Stimulated activated CD4-positive, alpha-beta T cell treated with anti-CD3 and anti-CD28 coated beads, Interleukin-1b, Interleukin-23, amount 100 ng/mL, for 48 hours (primary cell): ENCODE data around the gene PDIK1L.

ENCODE experiments used
- DNase-seq: peaks from one replicate; pipeline ENCODE4 v3.0.0-alpha.2; 2020

Gene PDIK1L

GRCh38 chr1:26124418-26125331 is 13.1 kb downstream of the PDIK1L start:
- DNase-seq, result no peak

- no peak for DNase-seq
Measured at GRCh38 chr1:26125382-26125781, 13.8 kb downstream of the PDIK1L start.

DNA sequence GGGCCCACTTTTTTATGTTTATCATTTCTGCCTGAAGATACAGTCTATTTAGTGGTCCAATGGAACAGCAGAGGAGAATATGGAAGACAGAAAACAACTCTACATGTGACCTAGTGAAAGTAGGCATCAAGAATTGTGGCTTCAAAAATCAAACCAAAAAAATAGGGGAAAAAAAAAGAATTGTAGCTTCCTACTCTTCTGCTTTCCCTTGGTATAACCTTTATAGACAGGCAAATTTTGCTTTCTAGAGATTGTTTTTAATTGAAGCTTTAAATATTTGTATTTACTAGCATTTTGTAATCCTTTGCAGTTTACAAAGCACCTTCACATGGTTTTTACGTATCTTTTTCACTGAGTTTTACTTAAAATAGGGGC is 14.3 kb downstream of the PDIK1L start:
- DNase-seq, result no peak

DNA sequence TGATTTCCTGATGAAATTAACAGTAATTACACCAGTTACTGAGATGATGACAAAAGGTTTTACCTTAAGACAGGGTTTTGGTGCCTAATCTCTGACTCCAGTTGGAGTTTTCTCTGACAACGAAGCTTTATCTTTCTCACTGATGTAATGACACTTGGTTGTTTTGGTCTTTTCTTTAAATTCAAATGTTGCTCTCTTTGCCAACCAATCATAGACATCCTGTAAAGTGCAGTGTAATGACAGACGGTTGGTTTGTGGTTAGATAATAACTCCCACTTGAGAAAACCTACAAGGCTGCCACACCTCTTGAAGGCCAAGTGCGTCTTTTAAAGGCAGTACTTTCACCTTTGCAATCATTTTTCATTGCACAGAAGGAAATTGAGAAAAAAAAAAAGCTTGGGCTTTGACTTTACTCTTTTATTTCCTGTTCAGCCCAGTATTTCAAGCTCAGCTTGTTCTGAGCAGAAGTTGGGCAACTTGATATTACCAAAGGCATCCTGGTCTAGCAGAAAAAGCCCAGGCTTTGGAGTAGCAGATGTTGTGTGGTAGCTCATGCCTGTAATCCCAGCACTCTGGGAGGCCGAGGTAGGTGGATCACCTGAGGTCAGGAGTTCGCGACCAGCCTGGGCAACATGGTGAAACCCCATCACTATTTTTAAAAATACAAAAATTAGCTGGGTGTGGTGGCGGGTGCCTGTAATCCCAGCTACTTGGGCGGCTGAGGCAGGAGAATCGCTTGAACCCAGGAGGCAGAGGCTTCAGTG is 14.9 kb downstream of the PDIK1L start:
- peak; percentile 32 for DNase-seq

DNA sequence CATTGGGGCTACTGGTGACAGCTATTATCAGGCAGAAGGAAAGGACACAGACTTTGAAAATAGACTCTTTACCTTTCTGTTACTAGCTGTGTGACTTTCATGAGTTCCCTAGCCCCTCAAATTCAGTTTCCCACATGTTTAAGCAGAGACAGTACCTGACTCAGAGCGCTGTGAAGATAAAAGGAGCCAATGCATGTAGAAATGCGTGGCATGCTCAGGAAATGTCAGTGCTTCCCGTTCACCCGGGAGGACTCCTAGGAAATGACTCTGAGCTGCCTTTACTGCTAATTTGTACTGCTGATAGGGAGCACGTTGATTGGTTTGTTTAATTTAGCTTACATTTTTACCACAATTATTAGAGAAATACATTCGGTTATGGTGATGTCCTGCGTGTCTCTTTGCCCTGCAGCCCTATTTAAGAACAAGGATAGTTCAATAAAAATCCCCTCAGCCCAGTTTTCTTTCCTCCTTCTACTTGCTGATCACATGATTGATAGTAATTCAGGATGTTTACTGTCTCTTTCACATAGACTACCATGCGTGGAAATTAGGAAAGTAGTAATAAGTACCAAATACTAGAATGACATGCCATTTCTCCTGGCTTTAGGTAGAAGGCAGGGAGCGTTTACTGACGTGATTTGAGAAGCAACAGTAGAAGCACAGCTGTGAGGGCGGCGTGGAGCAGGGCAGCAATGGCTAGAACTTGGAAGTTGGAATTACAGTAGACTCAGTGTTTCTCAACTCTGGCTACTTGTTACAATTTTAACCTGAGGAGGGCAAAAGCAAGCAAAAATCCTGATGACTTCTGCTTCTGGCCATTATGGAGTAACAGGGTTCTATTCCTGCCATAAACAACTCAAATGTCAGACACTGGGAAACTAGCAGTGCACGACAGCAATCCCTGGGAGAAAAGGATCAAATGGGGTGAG is 15.9 kb downstream of the PDIK1L start:
- DNase-seq, result no peak

DNA sequence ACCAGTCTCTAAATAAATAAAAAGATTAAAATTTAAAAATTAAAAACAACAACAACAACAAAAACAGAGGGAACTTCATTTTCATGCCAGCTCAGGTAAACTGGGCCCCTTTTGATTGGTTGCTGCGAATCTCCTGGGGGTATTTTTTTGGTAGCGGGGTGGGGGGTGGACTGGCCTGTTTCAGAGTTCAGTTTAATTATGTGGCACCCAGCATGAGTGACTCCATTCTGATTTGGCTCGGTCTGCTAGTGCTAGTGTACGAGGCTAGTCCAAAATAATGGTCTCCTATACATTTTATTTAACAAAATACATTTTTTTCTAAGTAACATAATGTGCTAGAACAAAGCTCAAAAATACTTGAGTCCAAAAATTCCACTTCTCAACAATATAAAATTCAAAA is 18.2 kb downstream of the PDIK1L start:
- no peak for DNase-seq

- DNase-seq, result no peak
Measured at GRCh38 chr1:26130695-26131094, 19.1 kb downstream of the PDIK1L start.

- no peak for DNase-seq
Measured at GRCh38 chr1:26132128-26132833, 20.7 kb downstream of the PDIK1L start.

DNA sequence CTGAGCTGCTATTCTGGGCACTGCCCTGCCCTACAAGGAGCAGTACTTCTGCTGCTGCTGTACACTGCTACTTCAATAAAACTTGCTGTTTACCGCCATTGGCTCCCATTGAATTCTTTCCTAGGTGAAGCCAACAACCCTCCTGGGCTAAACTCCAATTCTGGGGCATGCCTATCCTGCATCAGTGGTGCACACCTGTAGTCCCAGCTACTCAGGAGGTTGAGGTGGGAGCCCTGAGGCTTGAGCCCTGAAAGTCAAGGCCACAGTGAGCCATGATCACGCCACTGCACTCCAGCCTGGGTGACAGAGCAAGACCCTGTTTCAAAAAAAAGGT is 21.2 kb downstream of the PDIK1L start:
- no peak for DNase-seq

GRCh38 chr1:26134466-26134865 is 22.8 kb downstream of the PDIK1L start:
- no peak for DNase-seq

DNA sequence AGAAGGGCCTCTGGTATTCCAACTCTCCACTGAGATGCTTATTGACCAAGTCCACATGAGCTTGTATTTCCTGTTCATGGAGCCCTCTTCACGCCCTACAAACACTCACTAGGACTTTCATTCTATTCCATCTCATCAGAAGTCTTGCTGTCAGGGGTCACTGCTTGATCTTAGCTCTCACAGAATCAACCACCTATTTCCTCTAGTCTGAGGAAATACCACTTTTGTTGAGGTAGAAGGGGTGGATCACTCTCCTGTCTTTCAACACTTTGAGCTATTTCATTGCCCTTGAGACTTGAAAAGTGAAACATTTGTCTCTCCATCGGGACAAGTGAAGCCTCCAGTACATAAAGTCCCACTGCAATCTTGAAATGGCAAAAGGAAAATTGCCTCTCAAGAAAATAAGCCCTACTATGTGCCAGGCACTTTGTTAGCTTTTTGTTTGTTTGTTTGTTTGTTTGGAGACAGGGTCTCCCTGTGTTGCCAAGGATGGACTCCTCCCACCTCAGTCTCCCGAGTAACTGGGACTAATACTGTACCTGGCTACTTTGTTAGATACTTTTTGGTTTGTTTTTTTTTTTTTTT is 27.4 kb downstream of the PDIK1L start:
- no peak for DNase-seq

DNA sequence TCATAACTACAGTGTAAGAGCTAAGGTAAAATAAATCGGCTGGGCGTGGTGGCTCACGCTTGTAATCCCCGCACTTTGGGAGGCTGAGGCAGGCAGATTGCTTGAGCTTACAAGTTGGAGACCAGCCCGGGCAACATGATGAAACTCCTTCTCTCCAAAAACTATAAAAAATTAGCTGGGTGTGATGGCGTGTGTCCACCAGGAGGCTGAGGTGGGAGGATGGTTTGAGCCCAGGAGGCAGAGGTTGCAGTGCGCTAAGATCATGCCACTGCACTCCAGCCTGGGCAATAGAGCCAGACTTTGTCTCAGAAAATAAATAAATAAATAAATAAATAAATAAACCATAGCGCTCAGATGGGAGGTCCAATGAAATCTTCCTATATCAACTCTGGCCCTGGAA is 30.5 kb downstream of the PDIK1L start:
- DNase-seq, result no peak

- peak; percentile 62 for DNase-seq
Measured at GRCh38 chr1:26145041-26145959, 33.7 kb downstream of the PDIK1L start.

GRCh38 chr1:26145960-26146294 is 34.3 kb downstream of the PDIK1L start:
- DNase-seq, result no peak

- no peak for DNase-seq
Measured at GRCh38 chr1:26148887-26149286, 37.3 kb downstream of the PDIK1L start.

DNA sequence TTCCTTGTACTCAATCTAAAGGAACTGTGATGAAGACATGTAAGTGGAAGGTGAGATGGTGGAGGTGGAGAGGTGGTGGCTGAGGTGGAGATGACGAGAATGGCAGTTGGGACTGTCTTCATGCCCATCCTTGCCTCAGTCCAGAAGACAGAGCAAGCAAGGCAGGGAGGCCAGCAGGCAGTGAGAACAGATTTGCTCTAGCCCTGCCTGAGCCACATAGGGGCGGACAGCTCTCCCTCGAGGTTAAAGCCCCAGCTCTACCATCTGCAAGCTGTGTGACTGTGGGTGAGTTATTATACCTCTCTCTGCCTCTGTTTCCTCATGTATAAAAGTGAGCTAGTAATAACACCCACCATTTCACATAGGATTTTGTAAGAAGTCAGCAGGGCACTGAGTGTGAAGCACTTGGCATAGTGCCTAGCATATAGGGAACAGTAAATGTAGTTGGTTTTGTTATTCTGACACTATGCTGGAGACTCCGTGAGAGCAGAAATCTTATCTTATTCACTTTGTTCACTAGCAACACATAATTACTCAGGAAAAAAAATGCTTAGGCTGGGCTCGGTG is 42.4 kb downstream of the PDIK1L start:
- DNase-seq, result no peak

- DNase-seq, result no peak
Measured at GRCh38 chr1:26154750-26155149, 43.1 kb downstream of the PDIK1L start.

GRCh38 chr1:26155370-26156284 is 44.0 kb downstream of the PDIK1L start:
- no peak for DNase-seq

DNA sequence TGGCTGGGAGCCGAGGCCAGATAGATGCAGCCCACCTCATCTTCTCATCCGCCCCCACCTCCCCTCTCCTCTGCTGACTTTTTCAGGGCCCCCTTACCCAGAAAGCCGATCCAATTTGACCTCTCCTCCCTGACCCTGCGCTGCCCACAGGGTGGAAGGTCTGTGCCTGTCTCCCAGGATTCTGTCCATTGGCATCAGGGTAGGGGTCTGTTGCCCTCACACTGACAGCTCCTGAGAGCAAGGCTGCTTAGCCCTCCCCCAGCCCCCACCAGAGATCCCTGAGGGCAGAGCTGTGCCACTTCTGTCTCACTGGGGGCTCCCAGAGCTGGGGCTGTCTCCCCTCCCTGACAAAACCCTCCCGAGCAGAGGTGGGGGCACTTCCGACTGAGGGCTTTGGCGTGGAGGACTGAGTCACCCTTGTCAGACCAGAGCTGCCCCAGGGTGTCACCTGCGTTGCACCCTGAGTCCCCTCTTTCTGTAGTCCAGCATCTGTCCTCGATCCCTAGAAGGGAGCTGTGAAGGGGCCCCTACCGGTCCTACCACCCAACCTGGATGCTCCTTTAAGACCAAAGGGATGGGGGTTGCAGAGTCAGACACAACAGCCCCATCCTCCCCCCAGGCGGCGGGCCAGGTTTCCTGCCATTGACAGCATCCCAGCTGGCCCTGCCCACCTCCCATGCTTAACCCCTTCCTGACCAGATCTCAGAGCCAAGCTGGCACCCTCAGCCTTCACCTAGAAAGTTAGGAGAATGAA is 44.8 kb downstream of the PDIK1L start:
- DNase-seq, result no peak
